HCT116 (cell line): ENCODE results near the gene FAM83F. TPM values are rescaled to one million over a fixed set of nuclear protein-coding genes. Genes with fewer than 3 reads are reported as not detected.

Source experiments
- ATAC-seq: fragments of 200-7000 bp; cut with Tn5 transposase; 2 replicates; pipeline ENCODE4 v1.9.1; 2020; ENCODE audit warnings: mild to moderate bottlenecking, moderate library complexity
- BruUV-seq: library from RNA; stranded (reverse); fragments of 400-500 nt; replicated peaks from 2 replicates; lab custom pipeline; 2021; lab: Mats Ljungman, UMichigan
- CTCF ChIA-PET: fragments of 300-600 bp; sonication (Branson Sonifier 250); formaldehyde crosslinking; loops from one replicate; lab custom pipeline; 2021; ENCODE audit warnings: antibody characterized with exemption; lab: Charles Lee
- POLR2A ChIA-PET: fragments of 300-600, 350-600 bp; sonication (Branson Sonifier 250); formaldehyde crosslinking; loops from one replicate; lab custom pipeline; 2021; ENCODE audit warnings: antibody characterized with exemption; lab: Charles Lee
- RAD21 ChIA-PET, 2 experiments: fragments of 300-600 bp; sonication (Branson Sonifier 250); formaldehyde crosslinking; loops; one replicate each; lab custom pipeline; 2023; ENCODE audit warnings: low total read pairs in 2 of 2; ENCODE audit not compliant: uncharacterized antibody in 2 of 2, unreplicated experiment in 2 of 2, low non-redundant PET in 1 of 2; lab: Charles Lee
- DNase-seq: peaks from one replicate; pipeline ENCODE4 v3.0.0-alpha.2; 2010; ENCODE audit warnings: low read depth, low spot score
- H2AFZ ChIP-seq: fragments of 200-600 bp; shearing (Covaris generic), sonication (generic); 2 replicates; pipeline ENCODE4 v1.6.1; 2017; ENCODE audit warnings: low read depth, mixed run types, mixed read lengths, antibody characterized with exemption, low read length; ENCODE audit not compliant: poor library complexity, severe bottlenecking
- H3K27ac ChIP-seq: 2 replicates; pipeline ENCODE4 v1.5.1; 2012; ENCODE audit warnings: low read depth, low read length
- H3K27me3 ChIP-seq: fragments of 200-600 bp; sonication (generic); 2 replicates; pipeline ENCODE4 v1.6.1; 2016; ENCODE audit warnings: mixed run types, low read length, mixed read lengths; ENCODE audit not compliant: insufficient read depth
- H3K36me3 ChIP-seq, 2 experiments: fragments of 200-500 bp in 1 of 2; fragments of 200-600 bp in 1 of 2; sonication (Bioruptor generic) in 1 of 2; sonication (generic) in 1 of 2; 2 replicates each; pipeline versions ENCODE4 v1.5.1 to v1.6.1; 2014 to 2016; ENCODE audit warnings: low read length in 2 of 2, inconsistent platforms in 1 of 2, mixed read lengths in 1 of 2, mixed run types in 1 of 2; ENCODE audit not compliant: insufficient read depth in 2 of 2, control insufficient read depth in 1 of 2
- H3K4me1 ChIP-seq, 2 experiments: fragments of 200-600 bp in 1 of 2; sonication (generic) in 1 of 2; 2 replicates each; pipeline versions ENCODE4 v1.5.1 to v1.6.1; 2012 to 2017; ENCODE audit warnings: low read length in 2 of 2, inconsistent platforms in 1 of 2, mild to moderate bottlenecking in 1 of 2, mixed read lengths in 1 of 2, mixed run types in 1 of 2, moderate library complexity in 1 of 2; ENCODE audit not compliant: insufficient read depth in 2 of 2, control insufficient read depth in 1 of 2
- H3K4me2 ChIP-seq: fragments of 200-600 bp; sonication (generic); 2 replicates; pipeline ENCODE4 v1.6.1; 2017; ENCODE audit warnings: mixed run types, low read length, mixed read lengths
- H3K4me3 ChIP-seq, 2 experiments: fragments of 200-600 bp in 1 of 2; sonication (generic) in 1 of 2; replicated peaks in 1 of 2; 2 replicates each; pipeline ENCODE4 v1.5.1; 2011 to 2016; ENCODE audit warnings: low read length in 2 of 2, control low read depth in 1 of 2, low read depth in 1 of 2, mild to moderate bottlenecking in 1 of 2, mixed read lengths in 1 of 2, mixed run types in 1 of 2
- H3K79me2 ChIP-seq: fragments of 200-600 bp; sonication (generic); 2 replicates; pipeline ENCODE4 v1.6.1; 2017; ENCODE audit warnings: mild to moderate bottlenecking, mixed run types, low read length, moderate library complexity, mixed read lengths; ENCODE audit not compliant: insufficient read depth
- H3K9ac ChIP-seq: fragments of 200-600 bp; sonication (generic); 2 replicates; pipeline ENCODE4 v1.6.1; 2016; ENCODE audit warnings: low read length, mixed read lengths
- H3K9me2 ChIP-seq: fragments of 200-600 bp; sonication (generic), shearing (Covaris generic); 2 replicates; pipeline ENCODE4 v1.6.1; 2017; ENCODE audit warnings: mixed run types, mild to moderate bottlenecking, moderate library complexity; ENCODE audit not compliant: insufficient read depth
- H3K9me3 ChIP-seq, 2 experiments: fragments of 200-500 bp in 1 of 2; fragments of 200-600 bp in 1 of 2; sonication (Bioruptor generic) in 1 of 2; sonication (generic) in 1 of 2; 2 replicates each; pipeline ENCODE4 v1.6.1; 2014 to 2017; ENCODE audit warnings: low read length in 2 of 2, mixed read lengths in 2 of 2, inconsistent platforms in 1 of 2, low read depth in 1 of 2, mild to moderate bottlenecking in 1 of 2, mixed run types in 1 of 2, moderate library complexity in 1 of 2; ENCODE audit not compliant: control insufficient read depth in 1 of 2, insufficient read depth in 1 of 2
- H4K20me1 ChIP-seq: fragments of 200-600 bp; sonication (generic), shearing (Covaris generic); 2 replicates; pipeline ENCODE4 v1.6.1; 2017; ENCODE audit warnings: mixed run types, mild to moderate bottlenecking, moderate library complexity; ENCODE audit not compliant: insufficient read depth
- ATF3 ChIP-seq: IDR thresholded peaks from 2 replicates; pipeline ENCODE4 v1.6.1; 2012
- CBX3 ChIP-seq: IDR thresholded peaks from 2 replicates; pipeline ENCODE4 v1.6.1; 2012; ENCODE audit warnings: low read depth
- EGR1 ChIP-seq: IDR thresholded peaks from 2 replicates; pipeline ENCODE4 v1.6.1; 2012; ENCODE audit warnings: low read depth
- ELF1 ChIP-seq: IDR thresholded peaks from 2 replicates; pipeline ENCODE4 v1.6.1; 2012; ENCODE audit warnings: low read depth, borderline replicate concordance
- EZH2phosphoT487 ChIP-seq: fragments of 200-600 bp; IDR thresholded peaks from 2 replicates; pipeline ENCODE4 v1.6.1; 2018; ENCODE audit warnings: antibody characterized with exemption, borderline replicate concordance
- FOSL1 ChIP-seq: IDR thresholded peaks from 2 replicates; pipeline ENCODE4 v1.6.1; 2012; ENCODE audit warnings: low read depth
- MAX ChIP-seq: IDR thresholded peaks from 2 replicates; pipeline ENCODE4 v1.6.1; 2012
- POLR2A ChIP-seq: IDR thresholded peaks from 2 replicates; pipeline ENCODE4 v1.7.0; 2011; ENCODE audit warnings: borderline replicate concordance; ENCODE audit not compliant: insufficient read depth, insufficient read length; ENCODE audit errors: extremely low read depth
- POLR2AphosphoS5 ChIP-seq: IDR thresholded peaks from 2 replicates; pipeline ENCODE4 v1.6.1; 2011; ENCODE audit warnings: mild to moderate bottlenecking, low read depth, low read length, moderate library complexity
- RAD21 ChIP-seq: IDR thresholded peaks from 2 replicates; pipeline ENCODE4 v1.6.1; 2012; ENCODE audit warnings: low read depth, mild to moderate bottlenecking
- SIN3A ChIP-seq: IDR thresholded peaks from 2 replicates; pipeline ENCODE4 v1.6.1; 2012; ENCODE audit warnings: low read depth
- TCF7L2 ChIP-seq: IDR thresholded peaks from 2 replicates; pipeline ENCODE4 v1.7.0; 2011; ENCODE audit warnings: borderline replicate concordance, inconsistent platforms; ENCODE audit not compliant: insufficient read depth, insufficient read length; ENCODE audit errors: extremely low read depth
- YY1 ChIP-seq: IDR thresholded peaks from 2 replicates; pipeline ENCODE4 v1.6.1; 2011; ENCODE audit warnings: low read length, low read depth, moderate library complexity, mild to moderate bottlenecking; ENCODE audit not compliant: insufficient replicate concordance; ENCODE audit errors: extremely low read depth
- ZBTB33 ChIP-seq: IDR thresholded peaks from 2 replicates; pipeline ENCODE4 v1.6.1; 2011; ENCODE audit warnings: mild to moderate bottlenecking, low read length, moderate library complexity; ENCODE audit not compliant: insufficient replicate concordance; ENCODE audit errors: extremely low read depth
- ZFX ChIP-seq: fragments of 450-650 bp; IDR thresholded peaks from 2 replicates; pipeline ENCODE4 v1.6.1; 2017
- ZNF274 ChIP-seq: fragments of 200-500 bp; sonication (Bioruptor generic); IDR thresholded peaks from 2 replicates; pipeline ENCODE4 v1.6.1; 2014; ENCODE audit warnings: mild to moderate bottlenecking, low read depth, low read length, inconsistent platforms
- intact Hi-C: fragments of 100-400 bp; cut with micrococcal nuclease; formaldehyde crosslinking; loops from 2 replicates; pipeline ENCODE4 v1.10.0; 2022
- total RNA-seq: library from RNA; stranded (reverse); gene quantifications from one replicate; pipeline ENCODE4 v1.2.1, GENCODE V29; 2021; ENCODE audit not compliant: unreplicated experiment

The FAM83F gene
- total RNA-seq, 1 experiment from 2014 or later = 24.5 TPM

- ATAC-seq (no peak), DNase-seq (no peak)
- Histone ChIP-seq H3K79me2 (no peaks in the 10 kb centered on the region), H3K9me3 (no peaks in the 10 kb centered on the region), H4K20me1 (no peaks in the 10 kb centered on the region), H3K4me1 (peaks cover 3 to 14% of the 10 kb centered on the region in 2 experiments; a peak in 2 of 4 replicates), H3K36me3 (no peaks in the 10 kb centered on the region), H3K27me3 (no peaks in the 10 kb centered on the region), H3K4me2 (no peak overlapping the region), H3K27ac (no peak overlapping the region), H3K9ac (no peak overlapping the region), H2AFZ (no peak overlapping the region), H3K4me3 (no peak overlapping the region), H3K9me2 (no peaks in the 10 kb centered on the region)
- ChIA-PET POLR2A (no interaction called here), RAD21 (no interaction called here), CTCF (no interaction called here)
- BruUV-seq = no TSS peak
- TF ChIP-seq YY1 (no peak), MAX (no peak), EGR1 (no peak), CBX3 (no peak)
- intact Hi-C loops = no loop called here
These were observed 55.5 kb downstream of the FAM83F start for GRCh38 chr22:40050258-40050657.

GRCh38 chr22:40051322-40051721, 56.6 kb downstream of the FAM83F start:
- no TSS peak for BruUV-seq
- no peak for DNase-seq
- no peaks in the 10 kb centered on the region for H3K9me3 ChIP-seq
- peaks cover 0 to 12% of the 10 kb centered on the region in 2 experiments; a peak in 1 of 4 replicates for H3K4me1 ChIP-seq
- no peaks in the 10 kb centered on the region for H3K27me3 ChIP-seq
- no peaks in the 10 kb centered on the region for H3K9me2 ChIP-seq
- ChIA-PET CTCF (interaction anchor here (1.4 kb wide), 1 partner anchor 14 kb away, joined by 3 read pairs; no protein-coding TSS in a partner anchor), RAD21 (no interaction called here), POLR2A (interaction anchor here (0.7 kb wide), 1 partner anchor 572 kb away, joined by 3 read pairs; no protein-coding TSS in a partner anchor)
- H3K79me2 ChIP-seq = no peaks in the 10 kb centered on the region
- H4K20me1 ChIP-seq = no peaks in the 10 kb centered on the region
- no peak overlapping the region for H3K4me2 ChIP-seq
- no peak overlapping the region for H3K4me3 ChIP-seq
- intact Hi-C loops = no loop called here
- ATAC-seq = no peak
- no peak overlapping the region for H3K27ac ChIP-seq
- H3K9ac ChIP-seq = no peak overlapping the region
- no peak overlapping the region for H2AFZ ChIP-seq
- no peaks in the 10 kb centered on the region for H3K36me3 ChIP-seq
- no peak for TF ChIP-seq SIN3A
- TF ChIP-seq ZNF274 = no peak
- TF ChIP-seq MAX = no peak
- TF ChIP-seq ZBTB33 = no peak
- TF ChIP-seq TCF7L2 = no peak
- TF ChIP-seq ZFX = no peak
- no peak for TF ChIP-seq ELF1
- TF ChIP-seq FOSL1 = no peak
- TF ChIP-seq POLR2A = no peak
- no peak for TF ChIP-seq EZH2phosphoT487
- no peak for TF ChIP-seq ATF3
- no peak for TF ChIP-seq CBX3
- TF ChIP-seq RAD21 = no peak
- no peak for TF ChIP-seq POLR2AphosphoS5
- no peak for TF ChIP-seq EGR1
